CD4-positive, alpha-beta T cell treated with Interleukin-2 at 100 ng/mL for 4 hours (primary cell): ENCODE results near the gene FAM222B.
"Not testable (repeated sequence)": the region's sequence is repeated elsewhere in the genome, so short reads cannot be mapped to it uniquely, and the experiment has no call there.

Experiments
- DNase-seq: peaks from one replicate; pipeline ENCODE4 v3.0.0-alpha.2; 2020; ENCODE audit warnings: low spot score

Gene FAM222B

GRCh38 chr17:28836541-28836940 is 6.0 kb downstream of the FAM222B start:
- not testable (repeated sequence) for DNase-seq

- no peak for DNase-seq
Measured at GRCh38 chr17:28834420-28834819, 8.2 kb downstream of the FAM222B start.

- no peak for DNase-seq
Measured at GRCh38 chr17:28828294-28829040, 14.1 kb downstream of the FAM222B start.

- DNase-seq, result no peak
Measured at GRCh38 chr17:28827672-28828071, 14.9 kb downstream of the FAM222B start.

- no peak for DNase-seq
Measured at GRCh38 chr17:28819582-28819981, 23.0 kb downstream of the FAM222B start.

- DNase-seq, result no peak
Measured at GRCh38 chr17:28818819-28819221, 23.8 kb downstream of the FAM222B start.

- no peak for DNase-seq
Measured at GRCh38 chr17:28816540-28816939, 26.1 kb downstream of the FAM222B start.

- no peak for DNase-seq
Measured at GRCh38 chr17:28812748-28813377, 29.7 kb downstream of the FAM222B start.

GRCh38 chr17:28812091-28812747 is 30.4 kb downstream of the FAM222B start:
- peak; percentile 94 for DNase-seq

- peak; percentile 24 for DNase-seq
Measured at GRCh38 chr17:28811651-28812090, 30.9 kb downstream of the FAM222B start.

GRCh38 chr17:28810437-28810836 is 32.2 kb downstream of the FAM222B start:
- no peak for DNase-seq

GRCh38 chr17:28807925-28808634 is 34.5 kb downstream of the FAM222B start:
- no peak for DNase-seq

GRCh38 chr17:28796062-28796461 is 46.5 kb downstream of the FAM222B start:
- no peak for DNase-seq

- not testable (repeated sequence) for DNase-seq
Measured at GRCh38 chr17:28794846-28795441, 47.6 kb downstream of the FAM222B start.

- no peak for DNase-seq
Measured at GRCh38 chr17:28792877-28793661, 49.5 kb downstream of the FAM222B start.

- DNase-seq, result no peak
Measured at GRCh38 chr17:28788100-28788499, 54.5 kb downstream of the FAM222B start.

- no peak for DNase-seq
Measured at GRCh38 chr17:28783161-28783560, 59.4 kb downstream of the FAM222B start.

- not testable (repeated sequence) for DNase-seq
Measured at GRCh38 chr17:28779601-28780000, 63.0 kb downstream of the FAM222B start.

- DNase-seq, result no peak
Measured at GRCh38 chr17:28777178-28777577, 65.4 kb downstream of the FAM222B start.

GRCh38 chr17:28774206-28774605 is 68.4 kb downstream of the FAM222B start:
- no peak for DNase-seq

GRCh38 chr17:28773736-28774135 is 68.9 kb downstream of the FAM222B start:
- no peak for DNase-seq
